Ramos (cell line): ENCODE results near the gene KRT79.

ENCODE experiments used
- in situ Hi-C: fragments of 300-500 bp; cut with MboI; formaldehyde crosslinking; loops from one replicate; pipeline ENCODE4 v1.14.3; 2022; ENCODE audit warnings: low sequenced_read_pairs; ENCODE audit not compliant: unreplicated experiment

KRT79 gene

GRCh38 chr12:52776913-52777395, 57.2 kb downstream of the KRT79 start, which contains the start of gene KRT76:
TSS of gene KRT76 (minus strand) at chr12:52777345. CDS start at chr12:52777291, 54 bp downstream.
- in situ Hi-C loops: no loop called here

- in situ Hi-C loops: no loop called here
These were observed 57.7 kb downstream of the KRT79 start for GRCh38 chr12:52776435-52776834.

- in situ Hi-C loops: no loop called here
These were observed 59.4 kb downstream of the KRT79 start for GRCh38 chr12:52774629-52775250.

- in situ Hi-C loops: no loop called here
These were observed 61.3 kb downstream of the KRT79 start for GRCh38 chr12:52772772-52773171.

DNA sequence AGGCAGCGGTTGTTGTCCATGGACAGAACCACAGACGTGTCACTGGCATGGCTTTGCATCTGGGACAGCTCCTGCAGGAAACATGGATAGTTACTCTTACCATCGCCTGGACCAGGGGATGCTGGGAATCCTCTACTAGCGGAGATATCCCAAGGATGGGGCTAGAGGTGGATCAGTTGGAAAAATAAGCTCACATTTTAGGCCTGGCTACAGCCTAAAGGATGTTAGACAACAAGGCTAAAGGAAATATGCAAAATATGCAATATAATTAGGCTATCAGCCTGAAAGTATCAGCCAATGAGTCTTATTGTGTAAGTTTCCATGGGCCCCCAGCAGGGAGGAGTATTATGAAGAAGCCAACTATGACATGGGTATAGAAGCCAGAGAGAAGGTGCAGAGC, 61.9 kb downstream of the KRT79 start:
- in situ Hi-C loops: no loop called here

DNA sequence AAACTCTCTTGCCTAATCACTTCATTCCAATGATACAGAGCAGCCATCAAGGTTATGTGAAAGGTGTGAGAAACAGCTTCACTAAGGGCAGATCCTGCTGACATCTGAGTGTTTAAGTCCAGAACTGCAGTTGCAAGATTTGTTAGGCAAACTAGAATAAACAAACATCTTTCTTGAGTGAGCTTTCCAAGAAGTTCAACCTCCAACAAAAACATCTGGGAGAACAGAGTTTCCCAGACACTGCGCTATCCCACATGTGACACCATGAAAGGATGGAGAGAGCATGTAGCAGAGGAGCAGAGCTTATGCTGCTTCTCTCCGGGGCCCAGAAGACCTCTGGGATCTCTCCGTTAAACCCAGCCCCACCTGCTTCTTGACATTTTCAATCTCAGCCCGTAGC, 62.6 kb downstream of the KRT79 start:
- in situ Hi-C loops: no loop called here
